Measurements from ENCODE around the gene AMDHD1.

The AMDHD1 gene

DNA sequence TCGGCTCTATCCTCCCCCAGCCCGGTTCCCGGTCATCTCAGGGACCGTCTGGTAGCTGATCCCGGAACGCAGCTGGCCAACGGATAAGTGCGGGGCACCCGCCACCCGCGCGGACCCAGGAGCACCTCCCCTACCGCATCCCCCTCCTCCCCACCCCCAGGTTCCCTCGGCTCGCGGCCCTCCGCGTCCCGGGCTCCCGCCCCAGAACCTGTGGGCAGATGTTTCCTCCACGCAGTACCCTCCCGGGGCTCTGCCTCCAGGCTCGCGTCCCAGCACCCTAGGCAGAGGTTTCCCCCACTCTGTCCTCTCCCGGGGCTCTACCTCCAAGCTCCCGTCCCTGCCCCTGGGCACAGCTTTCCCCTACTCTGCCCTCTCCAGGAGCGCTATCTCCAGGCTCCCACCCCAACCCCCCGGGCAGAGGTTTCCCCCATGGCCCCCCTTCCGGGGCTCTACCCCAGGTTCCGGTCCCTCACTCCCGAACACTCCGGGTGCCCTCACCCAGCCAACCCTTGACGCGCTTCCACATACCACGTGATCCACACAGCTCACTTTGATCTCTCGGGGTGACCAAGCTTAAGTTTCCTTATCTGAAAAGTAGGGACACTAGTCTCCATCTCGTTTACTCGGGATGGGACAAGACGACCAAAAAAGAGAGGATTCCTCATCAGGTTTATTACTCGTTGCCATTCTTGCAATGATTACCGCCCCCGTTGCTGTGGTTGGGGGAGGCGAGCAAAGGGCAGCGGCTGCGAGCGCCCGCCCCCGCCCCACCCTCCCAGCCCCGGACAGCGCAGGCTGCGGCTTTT lies 404 bp upstream of the AMDHD1 start, which contains the start of gene CCDC38:
CCDC38 (minus strand) TSS at position 91 of the 806 bp plus-strand sequence. CDS start 6,105 bp downstream, outside the sequence.
- Mint-ChIP-seq H3K27ac (peak within 1 kb of the TSS in 2 of 3 experiments; percentile 61 to 64), H3K9me3 (no peaks in the 10 kb centered on the region), H3K27me3 (ENCODE audit: low read depth) (peaks cover 23% of the 10 kb centered on the region), H3K36me3 (ENCODE audit: low read depth) (no peaks in the 10 kb centered on the region), H3K4me1 (no peaks in the 10 kb centered on the region), H3K4me3 (peak within 1 kb of the TSS; percentile 89 to 93 (median 92))
- TF ChIP-seq, protein P1, sequence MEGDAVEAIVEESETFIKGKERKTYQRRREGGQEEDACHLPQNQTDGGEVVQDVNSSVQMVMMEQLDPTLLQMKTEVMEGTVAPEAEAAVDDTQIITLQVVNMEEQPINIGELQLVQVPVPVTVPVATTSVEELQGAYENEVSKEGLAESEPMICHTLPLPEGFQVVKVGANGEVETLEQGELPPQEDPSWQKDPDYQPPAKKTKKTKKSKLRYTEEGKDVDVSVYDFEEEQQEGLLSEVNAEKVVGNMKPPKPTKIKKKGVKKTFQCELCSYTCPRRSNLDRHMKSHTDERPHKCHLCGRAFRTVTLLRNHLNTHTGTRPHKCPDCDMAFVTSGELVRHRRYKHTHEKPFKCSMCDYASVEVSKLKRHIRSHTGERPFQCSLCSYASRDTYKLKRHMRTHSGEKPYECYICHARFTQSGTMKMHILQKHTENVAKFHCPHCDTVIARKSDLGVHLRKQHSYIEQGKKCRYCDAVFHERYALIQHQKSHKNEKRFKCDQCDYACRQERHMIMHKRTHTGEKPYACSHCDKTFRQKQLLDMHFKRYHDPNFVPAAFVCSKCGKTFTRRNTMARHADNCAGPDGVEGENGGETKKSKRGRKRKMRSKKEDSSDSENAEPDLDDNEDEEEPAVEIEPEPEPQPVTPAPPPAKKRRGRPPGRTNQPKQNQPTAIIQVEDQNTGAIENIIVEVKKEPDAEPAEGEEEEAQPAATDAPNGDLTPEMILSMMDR (IDR thresholded peaks at IDR 0.05; ENCODE audit: unreplicated experiment in 3 of 3), result no peak

DNA sequence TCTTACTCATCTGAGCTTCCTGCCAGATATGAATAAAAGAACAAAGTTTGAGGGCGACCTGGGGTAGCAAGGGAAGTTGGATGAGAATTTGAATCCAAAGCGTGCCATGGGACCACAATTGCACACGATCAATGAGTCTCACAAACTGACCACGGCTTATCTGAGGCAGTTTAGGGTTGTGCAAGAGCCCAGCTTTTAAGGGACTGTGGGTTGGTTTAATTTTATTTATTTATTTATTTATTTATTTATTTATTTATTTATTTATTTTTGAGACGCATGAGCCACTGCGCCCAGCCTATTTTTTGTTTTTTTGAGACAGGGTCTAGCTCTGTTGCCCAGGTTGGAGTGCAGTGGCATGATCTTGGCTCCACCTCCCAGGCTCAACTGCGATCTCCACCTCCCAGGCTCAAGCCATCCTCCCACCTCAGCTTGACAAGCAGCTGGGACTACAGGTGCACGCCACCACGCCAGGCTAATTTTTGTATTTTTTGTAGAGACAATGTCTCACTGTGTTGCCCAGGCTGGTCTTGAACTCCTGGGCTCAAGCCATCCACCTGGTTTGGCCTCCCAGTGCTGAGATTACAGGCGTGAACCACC lies 1.1 kb downstream of the AMDHD1 start:
- Mint-ChIP-seq H3K27ac (no peak overlapping the region), H3K9me3 (no peaks in the 10 kb centered on the region), H3K36me3 (ENCODE audit: low read depth) (no peaks in the 10 kb centered on the region), H3K4me3 (peak overlapping the region; percentile 87 to 90 (median 89)), H3K27me3 (ENCODE audit: low read depth) (peaks cover 23% of the 10 kb centered on the region), H3K4me1 (no peaks in the 10 kb centered on the region)
- TF ChIP-seq, protein P1 (IDR thresholded peaks at IDR 0.05; ENCODE audit: unreplicated experiment in 3 of 3), result no peak

DNA sequence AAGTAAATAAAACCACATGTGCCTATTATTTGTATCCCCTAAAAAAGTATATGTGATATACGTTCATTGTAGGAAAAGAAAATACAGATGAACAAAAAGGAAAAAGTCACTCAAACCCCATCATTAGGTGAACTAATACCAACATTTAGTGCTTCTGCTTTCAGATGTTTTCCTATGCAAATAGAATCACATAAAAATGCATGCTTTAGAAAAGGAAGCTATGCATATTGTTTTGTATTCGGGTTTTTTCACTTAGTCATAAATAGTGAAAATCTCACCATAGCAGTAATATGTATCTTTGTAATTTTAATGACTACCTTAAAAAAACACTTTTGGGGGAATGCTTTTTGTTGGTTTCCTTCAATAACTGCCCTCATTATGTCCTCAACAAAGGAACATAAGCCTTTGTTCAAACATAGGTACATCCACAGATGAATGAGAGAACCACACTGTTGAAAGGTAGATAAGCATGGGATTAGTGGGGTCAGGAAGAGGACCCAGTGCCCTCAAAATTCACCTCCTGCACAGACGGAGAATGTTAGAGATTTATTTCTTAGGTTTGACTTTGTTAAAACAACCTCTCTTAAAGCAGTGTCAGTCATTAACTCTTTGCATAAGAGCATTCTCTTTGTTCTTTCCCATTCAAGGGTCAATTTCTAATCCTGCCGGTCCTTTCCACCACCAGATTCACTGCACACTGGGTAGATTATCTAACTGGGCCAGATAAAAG lies 6.5 kb downstream of the AMDHD1 start:
- peaks cover 14% of the 10 kb centered on the region for H3K27me3 Mint-ChIP-seq (ENCODE audit: low read depth)
- no peak overlapping the region for H3K27ac Mint-ChIP-seq
- no peak overlapping the region for H3K4me3 Mint-ChIP-seq
- H3K9me3 Mint-ChIP-seq, result peaks cover 7% of the 10 kb centered on the region
- TF ChIP-seq, protein P1 (IDR thresholded peaks at IDR 0.05; ENCODE audit: unreplicated experiment in 3 of 3), result no peak
- H3K36me3 Mint-ChIP-seq (ENCODE audit: low read depth), result no peaks in the 10 kb centered on the region
- H3K4me1 Mint-ChIP-seq, result no peaks in the 10 kb centered on the region

DNA sequence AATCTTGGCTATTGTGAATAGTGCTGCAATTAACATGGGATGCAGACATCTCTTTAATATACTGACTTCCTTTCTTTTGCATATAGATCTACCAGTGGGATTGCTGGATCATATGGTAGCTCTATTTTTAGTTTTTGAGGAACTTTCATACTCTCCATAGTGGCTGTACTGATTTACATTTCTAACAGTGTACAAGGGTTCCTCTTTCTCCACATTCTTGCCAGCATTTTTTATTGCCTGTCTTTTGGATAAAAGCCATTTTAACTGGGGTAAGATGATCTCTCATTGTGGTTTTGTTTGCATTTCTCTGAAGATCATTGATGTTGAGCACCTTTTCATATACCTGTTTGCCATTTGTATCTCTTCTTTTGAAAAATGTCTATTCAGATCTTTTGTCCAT lies 8.4 kb downstream of the AMDHD1 start:
- H3K27me3 Mint-ChIP-seq (ENCODE audit: low read depth), result peaks cover 3% of the 10 kb centered on the region
- no peak overlapping the region for H3K4me3 Mint-ChIP-seq
- TF ChIP-seq, protein P1 (IDR thresholded peaks at IDR 0.05; ENCODE audit: unreplicated experiment in 3 of 3), result no peak
- H3K27ac Mint-ChIP-seq, result no peak overlapping the region
- H3K9me3 Mint-ChIP-seq, result peaks cover 7% of the 10 kb centered on the region
- H3K36me3 Mint-ChIP-seq (ENCODE audit: low read depth), result no peaks in the 10 kb centered on the region
- no peaks in the 10 kb centered on the region for H3K4me1 Mint-ChIP-seq

DNA sequence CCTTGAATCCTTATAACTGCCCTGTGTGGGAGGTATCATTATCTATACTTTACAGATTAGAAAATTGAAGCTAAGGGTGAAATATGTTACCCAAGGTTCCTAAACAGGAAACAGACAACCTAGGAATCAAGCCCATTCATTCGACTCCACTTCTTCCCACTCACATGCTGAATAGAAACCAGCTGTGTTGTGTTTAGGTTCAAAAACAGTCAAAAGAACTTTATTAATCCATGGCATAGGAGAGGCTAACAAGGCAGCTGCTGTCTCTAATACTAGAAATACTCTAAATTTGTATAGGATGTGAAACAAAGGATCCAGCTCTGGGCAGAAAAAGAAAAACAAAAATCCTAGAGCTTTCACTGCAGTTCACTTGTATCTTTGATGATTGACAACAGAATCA lies 9.9 kb downstream of the AMDHD1 start:
- TF ChIP-seq, protein P1 (IDR thresholded peaks at IDR 0.05; ENCODE audit: unreplicated experiment in 3 of 3), result no peak
- Mint-ChIP-seq H3K9me3 (peaks cover 7% of the 10 kb centered on the region), H3K4me1 (no peaks in the 10 kb centered on the region), H3K27me3 (ENCODE audit: low read depth) (peaks cover 3% of the 10 kb centered on the region), H3K36me3 (ENCODE audit: low read depth) (no peaks in the 10 kb centered on the region), H3K27ac (no peak overlapping the region), H3K4me3 (no peak overlapping the region)

Data from nephron (organoid).